Fibroblast of mammary gland (primary cell): ENCODE results near the gene AP1S3.

Source experiments
- DNase-seq: peaks from one replicate; pipeline ENCODE4 v3.0.0-alpha.2; 2010; ENCODE audit warnings: low read depth
- H3K4me3 ChIP-seq: 2 replicates; pipeline ENCODE4 v1.5.1; 2011; ENCODE audit warnings: low read depth, mild to moderate bottlenecking, low read length, moderate library complexity; ENCODE audit not compliant: control insufficient read depth
- CTCF ChIP-seq: conservative IDR thresholded peaks from 2 replicates; pipeline ENCODE4 v1.5.1; 2011; ENCODE audit warnings: low read depth, low read length, inconsistent platforms; ENCODE audit not compliant: control insufficient read depth, insufficient read depth

Gene AP1S3

DNA sequence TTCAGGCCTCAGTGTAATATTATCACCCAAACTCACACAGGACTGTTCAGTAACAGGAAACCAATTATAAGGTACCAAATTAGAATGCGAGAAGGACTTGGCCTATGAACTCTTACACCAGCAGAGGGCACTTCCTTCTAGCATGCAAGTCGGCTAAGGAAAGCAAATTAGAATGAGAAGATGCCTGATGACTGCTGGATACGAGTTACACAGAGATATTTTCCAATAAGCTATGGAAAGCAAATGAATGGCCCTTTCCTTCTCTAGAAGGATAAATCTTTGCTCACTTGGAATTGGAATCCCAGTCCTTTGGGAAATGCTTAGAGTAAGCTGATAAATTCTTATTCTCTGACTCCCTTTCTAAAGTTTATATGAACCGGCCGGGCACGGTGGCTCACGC, 109.8 kb downstream of the AP1S3 start:
- peak; percentile 74 for TF ChIP-seq CTCF
- DNase-seq: peak; percentile 87
- H3K4me3 ChIP-seq: no peak overlapping the region

- H3K4me3 ChIP-seq: no peak overlapping the region
- no peak for DNase-seq
Observed at GRCh38 chr2:223725986-223726970, 111.1 kb downstream of the AP1S3 start.

GRCh38 chr2:223725494-223725893, 111.9 kb downstream of the AP1S3 start:
- no peak overlapping the region for H3K4me3 ChIP-seq
- no peak for TF ChIP-seq CTCF
- DNase-seq: peak; percentile 99

More at GRCh38 chr2:223725986-223726970, 111.1 kb downstream of the AP1S3 start:
- no peak for TF ChIP-seq CTCF

DNA sequence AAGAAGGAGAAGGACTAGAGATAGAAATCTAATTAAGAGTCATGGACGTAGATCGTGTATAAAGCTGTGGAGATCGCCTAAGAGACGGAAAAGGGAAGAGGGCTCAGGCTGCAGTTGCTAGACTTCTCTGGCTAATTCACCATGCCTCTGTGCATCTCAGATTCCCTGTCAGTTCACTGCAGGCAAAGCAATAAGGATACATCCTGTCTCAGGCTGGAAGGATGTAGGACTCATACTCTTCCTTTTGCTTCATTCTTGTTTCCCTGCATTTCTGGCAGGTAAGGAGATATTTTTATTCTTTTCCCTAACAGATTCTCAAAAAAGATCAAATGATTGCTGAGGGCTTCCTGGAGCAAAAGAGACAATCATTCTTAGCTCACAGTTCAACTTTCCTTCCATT, 112.5 kb downstream of the AP1S3 start:
- DNase-seq: peak; percentile 32
- no peak overlapping the region for H3K4me3 ChIP-seq
- TF ChIP-seq CTCF: no peak

GRCh38 chr2:223723954-223724411, 113.4 kb downstream of the AP1S3 start:
- no peak for TF ChIP-seq CTCF
- DNase-seq: no peak
- no peak overlapping the region for H3K4me3 ChIP-seq

DNA sequence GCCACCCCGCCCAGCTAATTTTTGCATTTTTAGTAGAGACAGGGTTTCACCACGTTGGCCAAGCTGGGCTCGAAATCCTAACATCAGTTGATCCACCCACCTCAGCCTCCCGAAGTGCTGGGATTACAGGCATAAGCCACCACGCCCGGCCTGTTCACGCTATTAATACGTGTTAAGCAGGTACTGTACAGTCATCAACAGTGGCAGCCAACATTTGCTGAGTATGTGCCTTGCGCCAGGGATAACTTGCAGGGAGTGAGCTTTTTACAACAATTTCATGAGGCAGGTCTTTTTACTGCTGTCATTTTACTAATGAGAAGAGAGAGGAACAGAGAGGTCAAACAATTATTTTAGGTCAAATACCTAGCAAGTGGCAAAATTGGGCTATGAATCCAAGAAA, 115.2 kb downstream of the AP1S3 start:
- TF ChIP-seq CTCF: no peak
- DNase-seq: no peak
- H3K4me3 ChIP-seq: no peak overlapping the region
